ENCODE results near the gene FLAD1. TPM values are rescaled to one million over a fixed set of nuclear protein-coding genes. Genes with fewer than 3 reads are reported as not detected.

FLAD1 gene
- total and polyA plus RNA-seq, 2 of the 8 experiments (the other 6 are each of a cell fraction or from before 2014, with no cell fraction given): 104 to 143 TPM

DNA sequence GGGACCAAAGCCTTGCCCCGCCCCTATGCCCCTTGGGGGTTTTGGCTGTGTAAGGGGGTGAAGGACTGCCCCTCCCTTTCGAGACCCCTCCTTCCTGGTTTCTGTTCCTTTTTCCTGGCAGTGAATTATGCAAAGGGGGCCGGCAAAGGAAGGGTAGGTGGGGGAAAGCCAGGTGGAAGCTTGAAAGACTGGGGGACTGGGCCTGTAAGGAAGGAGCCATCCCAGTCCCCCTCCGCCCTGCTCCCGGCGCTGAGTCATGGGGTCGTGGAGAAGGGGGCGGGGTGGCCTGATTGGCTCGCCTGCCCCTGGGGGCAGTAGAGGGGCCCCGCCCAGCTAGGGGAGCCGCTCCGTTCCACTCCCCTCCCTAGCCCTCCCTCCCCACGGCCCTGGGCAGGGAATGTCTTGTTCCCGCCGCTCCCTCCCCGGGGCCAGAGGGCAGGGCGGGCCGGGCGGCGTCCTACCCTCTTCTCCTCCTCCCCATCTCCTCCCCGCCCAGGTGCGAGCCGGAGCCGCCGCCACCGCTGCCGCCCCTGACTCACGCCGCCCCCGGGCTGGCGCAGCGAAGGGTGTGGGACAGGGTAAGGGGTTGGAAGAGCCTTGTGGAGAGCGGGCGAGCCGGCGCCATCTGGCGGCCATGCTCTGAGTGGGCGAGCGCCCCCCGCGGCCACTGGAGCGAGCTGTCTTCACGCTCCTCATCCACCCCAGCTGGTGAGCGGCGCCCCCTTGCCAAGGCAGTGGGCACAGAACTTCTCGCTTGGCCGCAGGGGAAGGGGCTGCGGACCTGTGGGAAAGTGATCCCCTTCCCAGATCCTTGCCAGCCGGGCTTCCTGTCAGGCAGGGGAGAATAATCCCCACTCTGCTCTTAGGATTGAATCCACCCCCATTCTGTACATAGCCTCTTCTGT lies 34.1 kb downstream of the FLAD1 start:
- Histone ChIP-seq H3K36me3 (ENCODE audit: control insufficient read depth in 2 of 4, insufficient read depth in 4 of 4, low read length in 3 of 4) (peaks cover 0 to 29% (median 13%) of the 10 kb centered on the region in 4 experiments; a peak in 4 of 8 replicates), H2AFZ (ENCODE audit: low read length) (no peak overlapping the region), H3K23ac (ENCODE audit: insufficient read length) (no peak overlapping the region), H4K8ac (ENCODE audit: extremely low read depth, insufficient read depth, low read length) (peak overlapping the region; percentile 45; the same call in 1 of the 2 replicates), H3K23me2 (ENCODE audit: low read depth, low read length) (no peaks in the 10 kb centered on the region), H3K27me3 (replicated peaks in 1 of 4; ENCODE audit: control insufficient read depth in 3 of 4, extremely low read depth in 1 of 4, insufficient read depth in 3 of 4, low read length in 3 of 4) (peaks cover 0 to 2% (median 0%) of the 10 kb centered on the region in 4 experiments; a peak in 1 of 7 replicates), H2BK120ac (replicated peaks; ENCODE audit: low read depth, low read length) (no peak overlapping the region), H2BK15ac (ENCODE audit: low read length) (no peak overlapping the region; the same call in 1 of the 2 replicates), H3K4me2 (ENCODE audit: insufficient read depth in 1 of 2, low read depth in 2 of 2, low read length in 2 of 2) (peak overlapping the region; percentile 4 to 59; a peak in 3 of 4 replicates), H3K9ac (replicated peaks in 1 of 4; ENCODE audit: extremely low read depth in 1 of 4, low read depth in 3 of 4, low read length in 3 of 4) (peak overlapping the region in 2 of 4 experiments; percentile 38 to 41; a peak in 3 of 7 replicates), H3K56ac (replicated peaks; ENCODE audit: insufficient read length, low read depth, low read length) (no peak overlapping the region), H3K18ac (ENCODE audit: extremely low read depth, low read length) (peak overlapping the region; percentile 83), H4K91ac (replicated peaks; ENCODE audit: insufficient read length, low read length) (no peak overlapping the region), H3K9me3 (ENCODE audit: insufficient read depth in 2 of 2, low read depth in 1 of 2, low read length in 1 of 2) (no peaks in the 10 kb centered on the region), H2AK5ac (ENCODE audit: low read depth, low read length) (no peak overlapping the region), H4K20me1 (replicated peaks in 1 of 2; ENCODE audit: control insufficient read depth in 1 of 2, insufficient read depth in 2 of 2, low read length in 2 of 2) (no peaks in the 10 kb centered on the region), H3K4ac (replicated peaks; ENCODE audit: insufficient read length, low read depth, low read length) (peak overlapping the region; percentile 58), H3K79me1 (ENCODE audit: low read depth, low read length) (peaks cover 3% of the 10 kb centered on the region; the same call in 1 of the 2 replicates), H3K14ac (ENCODE audit: insufficient read length) (no peak overlapping the region), H3K4me1 (replicated peaks in 1 of 4; ENCODE audit: control insufficient read depth in 3 of 4, insufficient read depth in 4 of 4, low read length in 3 of 4) (peaks cover 8 to 23% (median 16%) of the 10 kb centered on the region in 4 experiments), H3K79me2 (ENCODE audit: control insufficient read depth in 1 of 2, insufficient read depth in 2 of 2, low read length in 2 of 2) (peaks cover 0 to 9% of the 10 kb centered on the region in 2 experiments; a peak in 2 of 4 replicates), H3K4me3 (ENCODE audit: extremely low read depth in 1 of 4, insufficient read depth in 2 of 4, low read depth in 3 of 4, low read length in 4 of 4) (peak overlapping the region; percentile 21 to 60 (median 39); a peak in 7 of 8 replicates), H2BK12ac (ENCODE audit: low read depth, low read length) (peak overlapping the region; percentile 68), H2BK20ac (ENCODE audit: low read length) (0 out of 2 replicates have a peak overlapping the region, but pooled peaks have one; percentile 80), H4K5ac (ENCODE audit: insufficient read length, low read depth, low read length) (peak overlapping the region; percentile 10), H3K27ac (ENCODE audit: low read depth, low read length) (peak overlapping the region; percentile 71; the same call in 1 of the 2 replicates), H2BK5ac (ENCODE audit: low read depth, low read length) (peak overlapping the region; percentile 85; the same call in 1 of the 2 replicates)
- 6% methylated on average over 18 of the region's 49 CpGs; no CpG with 5 or more reads in 1 of the 2 experiments for WGBS, 2 experiments (ENCODE audit: extremely low coverage in 1 of 2, insufficient coverage in 1 of 2, insufficient read length in 1 of 2, insufficient replicate concordance in 2 of 2, low coverage in 1 of 2, low lambda C conversion rate in 2 of 2, missing lambda C conversion rate in 1 of 2)
- CTCF ChIA-PET (ENCODE audit: partially characterized antibody): interaction anchor here (0.6 to 18.6 kb wide), 25 partner anchors 8 to 210 kb away, joined by 3 to 354 read pairs (median 4); partner anchors contain the start of genes ADAM15, DCST1, DCST2 and EFNA4
- peak; percentile 89 to 92 for DNase-seq (ENCODE audit: low read depth in 1 of 2, low spot score in 2 of 2)
- POLR2A ChIA-PET (ENCODE audit: partially characterized antibody): interaction anchor here (0.6 to 14.8 kb wide), 15 partner anchors 12 to 180 kb away, joined by 3 to 128 read pairs (median 5); partner anchors contain the start of genes ADAM15, CKS1B, DCST1 and DCST2
- no peak for FAIRE-seq
- no peak for TF ChIP-seq BCL11A (IDR thresholded peaks at IDR 0.05; ENCODE audit: low read depth in 2 of 2, low read length in 2 of 2)
- TF ChIP-seq HDAC2 (IDR thresholded peaks at IDR 0.05; ENCODE audit: borderline replicate concordance in 1 of 2, low read depth in 2 of 2, low read length in 2 of 2): peak; percentile 15 to 43; a peak in 1 of 4 replicates

Data from H1 (cell line).